ENCODE results near the gene RCBTB1. TPM values are rescaled to one million over a fixed set of nuclear protein-coding genes. Genes with fewer than 3 reads are reported as not detected.

The RCBTB1 gene
- polyA plus RNA-seq, 2 of the 4 experiments (the other 2 are of a cell fraction), result 11.9 to 20.7 TPM

- TF ChIP-seq KDM5A (IDR thresholded peaks at IDR 0.05) (peak; percentile 45; the same call in 1 of the 2 replicates), RFX5 (IDR thresholded peaks at IDR 0.05) (no peak), CEBPB (IDR thresholded peaks at IDR 0.05) (no peak), KDM1A (IDR thresholded peaks at IDR 0.05; ENCODE audit: low read depth) (no peak)
Observed at GRCh38 chr13:49585220-49586157, at the start of gene RCBTB1 (continued).

- FAIRE-seq, result no peak
- 76% methylated on average over 4 of the region's 4 CpGs for WGBS (ENCODE audit: missing lambda C conversion rate)
- TF ChIP-seq RAD21 (conservative IDR thresholded peaks at IDR 0.05 in 1 of 2, IDR thresholded peaks at IDR 0.05 in 1 of 2), result no peak
- TF ChIP-seq HOXA7 (CRISPR knock-in tag; IDR thresholded peaks at IDR 0.05), result no peak
- TF ChIP-seq NPAS2 (CRISPR knock-in tag; IDR thresholded peaks at IDR 0.05; ENCODE audit: borderline replicate concordance), result no peak
- no peak for TF ChIP-seq FOSB (CRISPR knock-in tag; IDR thresholded peaks at IDR 0.05)
- TF ChIP-seq HOXB13 (CRISPR knock-in tag; IDR thresholded peaks at IDR 0.05; ENCODE audit: low read depth), result no peak
- TF ChIP-seq USF2 (IDR thresholded peaks at IDR 0.05), result no peak
- TF ChIP-seq EP300 (IDR thresholded peaks at IDR 0.05), result no peak
- TF ChIP-seq HOXB5 (CRISPR knock-in tag; IDR thresholded peaks at IDR 0.05), result no peak
- no peak for TF ChIP-seq MAX (IDR thresholded peaks at IDR 0.05)
- TF ChIP-seq ATOH8 (CRISPR knock-in tag; IDR thresholded peaks at IDR 0.05; ENCODE audit: low read depth), result no peak
- no peak for TF ChIP-seq ZC3H11A (IDR thresholded peaks at IDR 0.05)
- no peak for TF ChIP-seq EHMT2 (IDR thresholded peaks at IDR 0.05; ENCODE audit: low read depth)
- TF ChIP-seq ESRRA (IDR thresholded peaks at IDR 0.05; ENCODE audit: borderline replicate concordance, low read length), result no peak
- no peak for TF ChIP-seq E2F6 (IDR thresholded peaks at IDR 0.05; ENCODE audit: borderline replicate concordance, low read depth)
- TF ChIP-seq CBX2 (IDR thresholded peaks at IDR 0.05; ENCODE audit: borderline replicate concordance, low read depth), result no peak
- TF ChIP-seq KDM5A (IDR thresholded peaks at IDR 0.05), result no peak
- no peak for TF ChIP-seq JUNB (IDR thresholded peaks at IDR 0.05)
- TF ChIP-seq POLR2AphosphoS2 (conservative IDR thresholded peaks at IDR 0.05; ENCODE audit: low read length), result no peak
- ChIA-PET CTCF (no interaction called here), POLR2A (no interaction called here)
- no peak overlapping the region for H3K27ac ChIP-seq
- no peak for ATAC-seq
- H3K4me2 ChIP-seq, result no peak overlapping the region
- H3K4me3 ChIP-seq, result no peak overlapping the region
- no peaks in the 10 kb centered on the region for H3K9me3 ChIP-seq
- DNase-seq (ENCODE audit: low read depth in 1 of 2, low spot score in 1 of 2), result no peak
- no peaks in the 10 kb centered on the region for H3K4me1 ChIP-seq
Observed at GRCh38 chr13:49633710-49634109, 48.4 kb upstream of the RCBTB1 start.

GRCh38 chr13:49632156-49632555 is 46.8 kb upstream of the RCBTB1 start:
- ATAC-seq (no peak), DNase-seq (ENCODE audit: low read depth in 1 of 2, low spot score in 1 of 2) (no peak), FAIRE-seq (no peak)
- TF ChIP-seq CTCF (IDR thresholded peaks at IDR 0.05) (no peak), RARB (CRISPR knock-in tag; IDR thresholded peaks at IDR 0.05) (no peak), PHF8 (IDR thresholded peaks at IDR 0.05; ENCODE audit: borderline replicate concordance, low read depth) (no peak), EHMT2 (IDR thresholded peaks at IDR 0.05; ENCODE audit: low read depth) (no peak), BHLHE40 (IDR thresholded peaks at IDR 0.05; ENCODE audit: low read depth, low read length) (no peak)
- ChIA-PET POLR2A (no interaction called here), CTCF (no interaction called here)
- no peak overlapping the region for H3K4me2 ChIP-seq
- H3K4me1 ChIP-seq, result no peaks in the 10 kb centered on the region
- H3K9me3 ChIP-seq, result no peaks in the 10 kb centered on the region
- no peak overlapping the region for H3K4me3 ChIP-seq
- 78% methylated on average over 5 of the region's 5 CpGs for WGBS (ENCODE audit: missing lambda C conversion rate)
- H3K27ac ChIP-seq, result no peak overlapping the region
